T-helper 22 cell (primary cell): ENCODE results near the gene RNF141.

Source experiments
- DNase-seq: peaks from one replicate; pipeline ENCODE4 v3.0.0-alpha.2; 2020; ENCODE audit warnings: low read depth

The RNF141 gene

GRCh38 chr11:10480760-10481159, 60.2 kb downstream of the RNF141 start:
- DNase-seq: no peak

GRCh38 chr11:10480026-10480425, 61.0 kb downstream of the RNF141 start:
- DNase-seq: no peak

GRCh38 chr11:10478574-10479550, 62.1 kb downstream of the RNF141 start:
- DNase-seq: no peak

GRCh38 chr11:10478066-10478465, 62.9 kb downstream of the RNF141 start:
- DNase-seq: no peak

GRCh38 chr11:10477690-10478046, 63.3 kb downstream of the RNF141 start:
- no peak for DNase-seq

GRCh38 chr11:10476927-10477689, 63.9 kb downstream of the RNF141 start:
- DNase-seq: no peak

GRCh38 chr11:10476342-10476741, 64.6 kb downstream of the RNF141 start:
- no peak for DNase-seq

GRCh38 chr11:10474551-10474950, 66.4 kb downstream of the RNF141 start:
- no peak for DNase-seq

- DNase-seq: no peak
These were observed 67.6 kb downstream of the RNF141 start for GRCh38 chr11:10473371-10473770.

- DNase-seq: no peak
These were observed 78.2 kb downstream of the RNF141 start for GRCh38 chr11:10462746-10463300.
